GM10248 (cell line): ENCODE data around the gene GLTP.
"Not testable (repeated sequence)": the region's sequence is repeated elsewhere in the genome, so short reads cannot be mapped to it uniquely, and the experiment has no call there.

Source experiments
- CTCF ChIA-PET: fragments of 300-600 bp; sonication (Branson Sonifier 250); formaldehyde crosslinking; extraction: SDS; loops from one replicate; lab custom pipeline; 2021; ENCODE audit warnings: antibody characterized with exemption; lab: Yijun Ruan, JAX
- POLR2A ChIA-PET: fragments of 350-650 bp; sonication (Branson Sonifier 250); formaldehyde crosslinking; extraction: SDS; loops from one replicate; lab custom pipeline; 2020; ENCODE audit warnings: antibody characterized with exemption; lab: Yijun Ruan, JAX
- DNase-seq: peaks from one replicate; pipeline ENCODE4 v3.0.0; 2012; ENCODE audit errors: extremely low spot score
- CTCF ChIP-seq: IDR thresholded peaks from 2 replicates; pipeline ENCODE4 v1.5.1; 2012; ENCODE audit warnings: mild to moderate bottlenecking, low read depth; ENCODE audit errors: extremely low read depth, missing control alignments, control extremely low read depth

The GLTP gene

GRCh38 chr12:109905301-109905700 lies 25.0 kb upstream of the GLTP start:
- POLR2A ChIA-PET: no interaction called here
- CTCF ChIA-PET: no interaction called here
- DNase-seq: no peak
- no peak for TF ChIP-seq CTCF

GRCh38 chr12:109902891-109903418 lies 22.6 kb upstream of the GLTP start:
- no peak for DNase-seq
- ChIA-PET CTCF (interaction anchor here (1.0 to 2.0 kb wide), 4 partner anchors 20 to 58 kb away, joined by 3 to 9 read pairs (median 4); no protein-coding TSS in a partner anchor), POLR2A (interaction anchor here (0.5 kb wide), 1 partner anchor 394 kb away, joined by 3 read pairs; no protein-coding TSS in a partner anchor)

GRCh38 chr12:109900752-109901580 lies 20.6 kb upstream of the GLTP start:
- POLR2A ChIA-PET: interaction anchor here (0.6 kb wide), 1 partner anchor 533 kb away, joined by 4 read pairs; no protein-coding TSS in a partner anchor
- CTCF ChIA-PET: interaction anchor here (1.4 to 2.0 kb wide), 3 partner anchors 14 to 56 kb away, joined by 3 to 8 read pairs (median 7); no protein-coding TSS in a partner anchor
- TF ChIP-seq CTCF: no peak
- no peak for DNase-seq

More at GRCh38 chr12:109902891-109903418, 22.6 kb upstream of the GLTP start:
- no peak for TF ChIP-seq CTCF

- POLR2A ChIA-PET: interaction anchor here (0.6 kb wide), 1 partner anchor 534 kb away, joined by 4 read pairs; no protein-coding TSS in a partner anchor
- CTCF ChIA-PET: interaction anchor here (1.4 to 2.0 kb wide), 3 partner anchors 15 to 55 kb away, joined by 3 to 8 read pairs (median 7); no protein-coding TSS in a partner anchor
- TF ChIP-seq CTCF: peak; percentile 50
- peak; percentile 89 for DNase-seq
Measured at GRCh38 chr12:109899783-109900751, 19.7 kb upstream of the GLTP start, which contains the start of gene TCHP. TSS of gene TCHP (plus strand) at chr12:109900274. CDS start at chr12:109903027, 2,753 bp downstream.

- POLR2A ChIA-PET, DNase-seq: not testable (repeated sequence)
- CTCF ChIA-PET: interaction anchor here (1.7 kb wide), 1 partner anchor 54 kb away, joined by 7 read pairs; no protein-coding TSS in a partner anchor
Measured at GRCh38 chr12:109899345-109899744, 19.0 kb upstream of the GLTP start.

GRCh38 chr12:109897029-109897428 lies 16.7 kb upstream of the GLTP start:
- POLR2A ChIA-PET: no interaction called here
- DNase-seq: no peak
- no peak for TF ChIP-seq CTCF
- CTCF ChIA-PET: no interaction called here
